NB4 (cell line): ENCODE data around the gene DENND6A.

ENCODE experiments used
- CTCF ChIP-seq: IDR thresholded peaks from one replicate; pipeline ENCODE4 v1.5.1; 2012; ENCODE audit warnings: low read depth, low read length
- POLR2A ChIP-seq: IDR thresholded peaks from 2 replicates; pipeline ENCODE4 v1.6.1; 2011; ENCODE audit warnings: mild to moderate bottlenecking; ENCODE audit not compliant: insufficient read length; ENCODE audit errors: extremely low read depth

GRCh38 chr3:57604971-57605370, 87.9 kb downstream of the DENND6A start:
- TF ChIP-seq CTCF (no peak), POLR2A (no peak)
